GM12878 (cell line): ENCODE results near the gene IFIT2. TPM values are rescaled to one million over a fixed set of nuclear protein-coding genes. Genes with fewer than 3 reads are reported as not detected.
A peak's percentile ranks its signal among the peaks of the same experiment; 100 is the strongest.

Experiments used
- ATAC-seq: fragments of 200-7000 bp; cut with Tn5 transposase; 3 replicates; pipeline ENCODE4 v1.9.1; 2020; ENCODE audit warnings: mild to moderate bottlenecking, moderate library complexity
- BruUV-seq: library from RNA; stranded (reverse); fragments of 400-500 nt; replicated peaks from 2 replicates; lab custom pipeline; 2021; lab: Mats Ljungman, UMichigan
- CTCF ChIA-PET: fragments of 300-600 bp; sonication (Branson Sonifier 250); formaldehyde crosslinking; extraction: SDS; loops from one replicate; lab custom pipeline; 2021; ENCODE audit warnings: inconsistent platforms; lab: Yijun Ruan, JAX
- POLR2A ChIA-PET: fragments of 350-600 bp; formaldehyde crosslinking; extraction: SDS; loops from one replicate; lab custom pipeline; 2021; ENCODE audit warnings: inconsistent platforms; lab: Charles Lee
- RAD21 ChIA-PET: fragments of 300-600 bp; sonication (Branson Sonifier 250); formaldehyde crosslinking; loops from one replicate; lab custom pipeline; 2023; ENCODE audit warnings: antibody characterized with exemption; ENCODE audit not compliant: unreplicated experiment; lab: Charles Lee
- SMC1A ChIA-PET: fragments of 300-600 bp; sonication (Branson Sonifier 250); formaldehyde crosslinking; loops from one replicate; lab custom pipeline; 2023; ENCODE audit not compliant: unreplicated experiment, uncharacterized antibody; lab: Charles Lee
- DNase-seq: peaks from one replicate; pipeline ENCODE4 v3.0.0-alpha.2; 2011; ENCODE audit warnings: low read depth, low spot score
- FAIRE-seq: peaks from 3 replicates; lab custom pipeline; 2011; peaks lifted over from hg19 to GRCh38; lab: Jason Lieb, UNC
- H2AFZ ChIP-seq: 2 replicates; pipeline ENCODE4 v1.6.0; 2011; ENCODE audit warnings: low read depth, low read length, control low read depth; ENCODE audit not compliant: control insufficient read depth
- H3K27ac ChIP-seq: 2 replicates; pipeline ENCODE4 v1.5.1; 2011; ENCODE audit warnings: control low read depth; ENCODE audit not compliant: control insufficient read depth, insufficient read depth
- H3K27me3 ChIP-seq, 2 experiments: replicated peaks in 1 of 2; 2 replicates each; pipeline versions ENCODE4 v1.6.0 to v1.6.1; 2011; ENCODE audit warnings: low read length in 1 of 2; ENCODE audit not compliant: control insufficient read depth in 2 of 2, insufficient read depth in 2 of 2
- H3K36me3 ChIP-seq, 2 experiments: 2 replicates each; pipeline ENCODE4 v1.5.1; 2011; ENCODE audit warnings: low read length in 1 of 2; ENCODE audit not compliant: control insufficient read depth in 2 of 2, insufficient read depth in 2 of 2
- H3K4me1 ChIP-seq: 2 replicates; pipeline ENCODE4 v1.6.1; 2011; ENCODE audit warnings: mild to moderate bottlenecking, low read length, moderate library complexity, mixed read lengths; ENCODE audit not compliant: control insufficient read depth, insufficient read depth
- H3K4me2 ChIP-seq: 2 replicates; pipeline ENCODE4 v1.6.0; 2011; ENCODE audit warnings: control low read depth; ENCODE audit not compliant: control insufficient read depth, insufficient read depth
- H3K4me3 ChIP-seq: fragments of 200-600 bp; sonication (generic); 2 replicates; pipeline ENCODE4 v1.5.1; 2016
- H3K79me2 ChIP-seq: 2 replicates; pipeline ENCODE4 v1.6.0; 2011; ENCODE audit warnings: low read length; ENCODE audit not compliant: control insufficient read depth, insufficient read depth
- H3K9ac ChIP-seq: 2 replicates; pipeline ENCODE4 v1.8.0; 2011; ENCODE audit warnings: low read length, control low read depth, mixed read lengths; ENCODE audit not compliant: control insufficient read depth, insufficient read depth
- H3K9me3 ChIP-seq: replicated peaks from 3 replicates; pipeline ENCODE4 v1.5.1; 2011; ENCODE audit warnings: mild to moderate bottlenecking, low read length; ENCODE audit not compliant: control insufficient read depth, insufficient read depth
- H4K20me1 ChIP-seq: 2 replicates; pipeline ENCODE4 v1.6.0; 2011; ENCODE audit not compliant: control insufficient read depth, insufficient read depth
- NR2F1 ChIP-seq: fragments of 450-650 bp; conservative IDR thresholded peaks from 2 replicates; pipeline ENCODE4 v1.6.1; 2017; ENCODE audit warnings: mild to moderate bottlenecking
- RAD21 ChIP-seq: IDR thresholded peaks from 2 replicates; pipeline ENCODE4 v1.6.1; 2011; ENCODE audit warnings: mild to moderate bottlenecking, low read depth, low read length, moderate library complexity; ENCODE audit not compliant: insufficient read depth
- SPI1 ChIP-seq: IDR thresholded peaks from 2 replicates; pipeline ENCODE4 v1.6.1; 2011; ENCODE audit warnings: low read depth, mild to moderate bottlenecking, low read length, moderate library complexity, borderline replicate concordance; ENCODE audit not compliant: insufficient read depth
- WGBS: methylation state at CpG from one replicate; pipeline ENCODE4 v1.1.6; 2016; ENCODE audit warnings: low lambda C conversion rate; ENCODE audit not compliant: insufficient replicate concordance, insufficient coverage; ENCODE audit errors: missing lambda C conversion rate; 5-methylcytosine and 5-hydroxymethylcytosine counted together
- in situ Hi-C: fragments of 300-500 bp; cut with MboI; formaldehyde crosslinking; loops from 9 replicates; pipeline ENCODE4 v1.14.3; 2018; ENCODE audit warnings: mixed read lengths
- intact Hi-C: fragments of 100-400 bp; cut with micrococcal nuclease; formaldehyde crosslinking; loops from one replicate; pipeline ENCODE4 v1.14.2; 2022; ENCODE audit not compliant: unreplicated experiment
- polyA plus RNA-seq, 11 experiments: library from polyadenylated mRNA; depleted of rRNA in 4 of 11; unstranded in 6 of 11; stranded (reverse) in 5 of 11; fragments of >200 nt; fragmentation: Nextera tagmentation in 4 of 11; fragmentation: Illumina TruSeq in 1 of 11; extraction: Ambion mirVana in 4 of 11; extraction: Trizol in 1 of 11; gene quantifications; 1 replicate in 1 of 11; 2 replicates in 10 of 11; pipeline versions ENCODE4 v1.2.1 to v1.2.3, GENCODE V29; 2011 to 2016; ENCODE audit warnings: inconsistent platforms in 2 of 11, missing spikeins in 2 of 11, low read depth in 1 of 11
- total RNA-seq, 4 experiments: library from RNA; depleted of rRNA in 3 of 4; stranded (reverse); fragments of >200 nt in 3 of 4; fragmentation: Illumina TruSeq in 1 of 4; extraction: Trizol in 1 of 4; gene quantifications; 2 replicates each; pipeline versions ENCODE4 v1.2.1 to v1.2.3, GENCODE V29; 2013 to 2021

The IFIT2 gene
- total and polyA plus RNA-seq, 10 of the 15 experiments (the other 5 are each of a cell fraction or from before 2014, with no cell fraction given) = 5.2 to 14.8 (median 9.7) TPM

DNA sequence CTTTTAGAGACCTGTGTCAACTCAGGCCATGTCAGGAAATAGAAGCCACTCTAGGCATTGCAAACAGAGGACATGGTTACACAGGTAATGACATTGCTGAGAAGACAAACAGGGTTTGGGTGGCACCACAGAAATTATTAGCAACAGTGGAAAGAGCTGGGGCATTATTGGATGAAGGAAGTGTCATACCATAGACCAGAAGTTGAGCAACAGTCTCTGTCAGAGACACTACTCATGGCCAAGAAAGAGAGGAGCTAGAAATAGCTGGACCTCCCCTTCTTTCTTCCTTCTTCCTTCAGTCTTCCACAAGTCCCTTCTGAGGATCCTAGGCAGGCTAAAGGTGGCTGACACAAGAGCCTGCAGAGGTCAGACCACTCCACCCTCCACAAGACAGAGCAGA, 46.1 kb upstream of the IFIT2 start:
- FAIRE-seq = no peak
- Histone ChIP-seq H4K20me1 (no peaks in the 10 kb centered on the region), H2AFZ (no peak overlapping the region), H3K4me3 (no peak overlapping the region), H3K4me1 (peaks cover 2% of the 10 kb centered on the region; the same call in 1 of the 2 replicates), H3K9ac (no peak overlapping the region), H3K27ac (no peak overlapping the region), H3K9me3 (peaks cover 18% of the 10 kb centered on the region), H3K36me3 (no peaks in the 10 kb centered on the region), H3K4me2 (no peak overlapping the region), H3K27me3 (no peaks in the 10 kb centered on the region), H3K79me2 (peaks cover 8% of the 10 kb centered on the region)
- ChIA-PET CTCF (interaction anchor here (0.7 to 1.9 kb wide), 5 partner anchors 38 to 158 kb away, joined by 3 to 13 read pairs (median 4); partner anchors contain the start of genes IFIT1, IFIT2 and IFIT5), POLR2A (interaction anchor here (0.6 kb wide), 1 partner anchor 117 kb away, joined by 10 read pairs; no protein-coding TSS in a partner anchor), RAD21 (interaction anchor here (1.1 to 1.2 kb wide), 3 partner anchors 114 to 137 kb away, joined by 3 to 4 read pairs (median 4); partner anchors contain the start of gene IFIT1), SMC1A (interaction anchor here (0.9 to 1.9 kb wide), 5 partner anchors 9 to 307 kb away, joined by 3 to 11 read pairs (median 5); partner anchors contain the start of gene IFIT2)
- in situ Hi-C loops = no loop called here
- no peak for DNase-seq
- BruUV-seq = no TSS peak
- TF ChIP-seq NR2F1 = no peak
- ATAC-seq = no peak
- intact Hi-C loops = no loop called here

DNA sequence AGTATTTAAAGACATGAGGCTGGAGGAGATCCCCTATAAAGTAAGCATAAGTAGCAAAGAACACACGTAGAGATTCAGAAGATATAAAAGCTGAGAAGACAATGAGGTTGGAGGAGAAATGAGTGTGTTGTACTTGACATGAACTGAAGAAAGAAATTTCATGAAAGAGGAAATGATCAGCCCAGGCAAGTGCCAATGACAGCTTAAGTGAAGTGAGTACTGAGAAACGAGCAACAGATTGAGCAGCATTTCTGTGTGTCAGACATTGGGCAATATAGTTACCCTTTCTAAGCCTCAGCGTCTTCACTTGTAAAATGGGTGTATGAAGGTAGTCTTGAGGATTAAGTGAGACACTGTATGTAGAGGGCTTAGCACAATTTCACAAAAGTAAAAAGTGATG, 45.5 kb upstream of the IFIT2 start:
- H3K27me3 ChIP-seq = no peaks in the 10 kb centered on the region
- no peak for ATAC-seq
- peaks cover 3% of the 10 kb centered on the region; the same call in 1 of the 2 replicates for H3K4me1 ChIP-seq
- no peaks in the 10 kb centered on the region for H3K36me3 ChIP-seq
- H3K4me3 ChIP-seq = no peak overlapping the region
- no peaks in the 10 kb centered on the region for H4K20me1 ChIP-seq
- H3K79me2 ChIP-seq = peaks cover 3% of the 10 kb centered on the region
- TF ChIP-seq RAD21 (no peak), SPI1 (peak; percentile 25; the same call in 1 of the 2 replicates)
- H2AFZ ChIP-seq = no peak overlapping the region
- ChIA-PET CTCF (interaction anchor here (0.7 to 1.9 kb wide), 5 partner anchors 39 to 158 kb away, joined by 3 to 13 read pairs (median 4); partner anchors contain the start of genes IFIT1, IFIT2 and IFIT5), POLR2A (interaction anchor here (0.6 kb wide), 1 partner anchor 117 kb away, joined by 10 read pairs; no protein-coding TSS in a partner anchor), SMC1A (interaction anchor here (0.9 to 1.9 kb wide), 5 partner anchors 10 to 306 kb away, joined by 3 to 11 read pairs (median 5); partner anchors contain the start of gene IFIT2), RAD21 (interaction anchor here (1.1 to 1.2 kb wide), 3 partner anchors 113 to 136 kb away, joined by 3 to 4 read pairs (median 4); partner anchors contain the start of gene IFIT1)
- H3K9me3 ChIP-seq = peaks cover 18% of the 10 kb centered on the region
- no peak overlapping the region for H3K9ac ChIP-seq
- in situ Hi-C loops = no loop called here
- no TSS peak for BruUV-seq
- intact Hi-C loops = no loop called here
- DNase-seq = no peak
- no peak overlapping the region for H3K4me2 ChIP-seq
- WGBS = 59% methylated on average over 3 of the region's 3 CpGs
- FAIRE-seq = no peak
- H3K27ac ChIP-seq = no peak overlapping the region
